Right atrium auricular region (tissue), 2 donors: ENCODE measurements around the gene TSPAN7. TPM values are rescaled to one million over a fixed set of nuclear protein-coding genes. Genes with fewer than 3 reads are reported as not detected.

Experiments
- DNase-seq: peaks from one replicate; pipeline ENCODE4 v3.0.0-alpha.2; 2019; ENCODE audit warnings: low spot score
- H3K27ac ChIP-seq, 2 donors: fragments of 200-600 bp; sonication (generic); 1 replicate in 1 of 2; 2 replicates in 1 of 2; pipeline ENCODE4 v1.5.1; 2016 to 2019
- H3K27me3 ChIP-seq, 2 donors: fragments of 200-600 bp; sonication (generic); one replicate each; pipeline versions ENCODE4 v1.5.1 to v1.6.0; 2017 to 2019
- H3K36me3 ChIP-seq: fragments of 200-600 bp; sonication (generic); one replicate; pipeline ENCODE4 v1.5.1; 2016
- H3K4me1 ChIP-seq, 2 donors: fragments of 200-600 bp; sonication (generic); one replicate each; pipeline versions ENCODE4 v1.5.1 to v1.6.0; 2017 to 2019
- H3K4me3 ChIP-seq, 2 donors: fragments of 200-600 bp; sonication (generic); 1 replicate in 1 of 2; 2 replicates in 1 of 2; pipeline ENCODE4 v1.5.1; 2017 to 2019; ENCODE audit warnings: mild to moderate bottlenecking in 1 of 2, moderate library complexity in 1 of 2
- H3K9me3 ChIP-seq, 2 donors: fragments of 200-600 bp; sonication (generic); one replicate each; pipeline ENCODE4 v1.5.1; 2019
- total RNA-seq, 2 donors: library from RNA; depleted of rRNA; stranded (reverse); fragments of >200 nt; gene quantifications; one replicate each; pipeline ENCODE4 v1.1.0, GENCODE V29; 2016
- TF ChIP-seq, protein P1 (sequence below), 2 donors: fragments of 200-600 bp; sonication (generic); IDR thresholded peaks; one replicate each; pipeline ENCODE4 v1.5.1; 2019; ENCODE audit warnings: antibody characterized with exemption in 2 of 2

Gene TSPAN7
- total RNA-seq, 2 donors from 2014 or later = 100 to 134 TPM

DNA sequence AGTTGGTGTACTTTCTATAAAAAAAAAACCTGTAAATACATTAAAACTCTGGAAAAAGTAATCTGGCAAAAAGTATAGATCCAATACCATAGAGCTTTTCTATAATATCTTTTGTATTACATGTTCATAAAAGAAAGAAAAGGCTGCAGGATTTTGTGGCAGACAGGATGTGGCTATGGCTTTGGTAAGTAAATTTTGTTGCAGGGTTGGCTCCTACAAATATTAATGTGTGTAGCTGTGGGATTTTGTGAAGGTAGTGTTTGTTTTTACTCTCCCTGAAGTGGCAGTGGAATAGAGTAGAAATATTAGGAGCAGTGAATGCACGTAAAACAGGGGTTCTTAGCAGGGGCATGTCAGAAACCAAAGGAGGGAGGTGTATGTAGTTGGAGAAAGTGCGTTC lies 84.8 kb downstream of the TSPAN7 start:
- Histone ChIP-seq H3K4me3 (no peak overlapping the region), H3K36me3 (no peaks in the 10 kb centered on the region), H3K9me3 (no peaks in the 10 kb centered on the region), H3K27ac (no peak overlapping the region), H3K4me1 (no peaks in the 10 kb centered on the region), H3K27me3 (no peaks in the 10 kb centered on the region)
- TF ChIP-seq, protein P1, sequence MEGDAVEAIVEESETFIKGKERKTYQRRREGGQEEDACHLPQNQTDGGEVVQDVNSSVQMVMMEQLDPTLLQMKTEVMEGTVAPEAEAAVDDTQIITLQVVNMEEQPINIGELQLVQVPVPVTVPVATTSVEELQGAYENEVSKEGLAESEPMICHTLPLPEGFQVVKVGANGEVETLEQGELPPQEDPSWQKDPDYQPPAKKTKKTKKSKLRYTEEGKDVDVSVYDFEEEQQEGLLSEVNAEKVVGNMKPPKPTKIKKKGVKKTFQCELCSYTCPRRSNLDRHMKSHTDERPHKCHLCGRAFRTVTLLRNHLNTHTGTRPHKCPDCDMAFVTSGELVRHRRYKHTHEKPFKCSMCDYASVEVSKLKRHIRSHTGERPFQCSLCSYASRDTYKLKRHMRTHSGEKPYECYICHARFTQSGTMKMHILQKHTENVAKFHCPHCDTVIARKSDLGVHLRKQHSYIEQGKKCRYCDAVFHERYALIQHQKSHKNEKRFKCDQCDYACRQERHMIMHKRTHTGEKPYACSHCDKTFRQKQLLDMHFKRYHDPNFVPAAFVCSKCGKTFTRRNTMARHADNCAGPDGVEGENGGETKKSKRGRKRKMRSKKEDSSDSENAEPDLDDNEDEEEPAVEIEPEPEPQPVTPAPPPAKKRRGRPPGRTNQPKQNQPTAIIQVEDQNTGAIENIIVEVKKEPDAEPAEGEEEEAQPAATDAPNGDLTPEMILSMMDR (IDR thresholded peaks at IDR 0.05) = no peak
- DNase-seq = no peak

DNA sequence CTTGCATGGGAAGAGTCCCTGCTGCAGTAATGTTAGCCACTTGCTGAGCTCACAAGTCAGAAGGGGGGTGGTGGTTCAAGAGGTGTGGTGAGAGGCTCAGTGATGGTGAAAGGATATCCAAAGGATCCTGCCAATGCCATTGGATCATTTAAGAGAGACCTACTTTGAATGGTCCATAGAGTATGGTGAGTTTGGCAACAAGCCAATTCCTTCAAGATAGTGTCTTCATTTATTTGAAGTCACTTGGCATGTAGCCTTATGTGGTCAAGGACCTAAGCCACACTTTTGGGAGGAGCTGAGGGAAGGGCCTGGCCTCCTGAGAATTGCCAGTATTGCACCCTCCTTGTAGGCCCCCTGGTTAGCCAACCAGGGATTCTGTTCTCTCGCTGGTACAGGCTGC lies 87.9 kb downstream of the TSPAN7 start:
- no peaks in the 10 kb centered on the region for H3K4me1 ChIP-seq
- H3K27me3 ChIP-seq = no peaks in the 10 kb centered on the region
- H3K36me3 ChIP-seq = no peaks in the 10 kb centered on the region
- H3K9me3 ChIP-seq = no peaks in the 10 kb centered on the region
- TF ChIP-seq, protein P1 (IDR thresholded peaks at IDR 0.05) = no peak
- no peak overlapping the region for H3K4me3 ChIP-seq
- no peak for DNase-seq
- H3K27ac ChIP-seq = no peak overlapping the region

DNA sequence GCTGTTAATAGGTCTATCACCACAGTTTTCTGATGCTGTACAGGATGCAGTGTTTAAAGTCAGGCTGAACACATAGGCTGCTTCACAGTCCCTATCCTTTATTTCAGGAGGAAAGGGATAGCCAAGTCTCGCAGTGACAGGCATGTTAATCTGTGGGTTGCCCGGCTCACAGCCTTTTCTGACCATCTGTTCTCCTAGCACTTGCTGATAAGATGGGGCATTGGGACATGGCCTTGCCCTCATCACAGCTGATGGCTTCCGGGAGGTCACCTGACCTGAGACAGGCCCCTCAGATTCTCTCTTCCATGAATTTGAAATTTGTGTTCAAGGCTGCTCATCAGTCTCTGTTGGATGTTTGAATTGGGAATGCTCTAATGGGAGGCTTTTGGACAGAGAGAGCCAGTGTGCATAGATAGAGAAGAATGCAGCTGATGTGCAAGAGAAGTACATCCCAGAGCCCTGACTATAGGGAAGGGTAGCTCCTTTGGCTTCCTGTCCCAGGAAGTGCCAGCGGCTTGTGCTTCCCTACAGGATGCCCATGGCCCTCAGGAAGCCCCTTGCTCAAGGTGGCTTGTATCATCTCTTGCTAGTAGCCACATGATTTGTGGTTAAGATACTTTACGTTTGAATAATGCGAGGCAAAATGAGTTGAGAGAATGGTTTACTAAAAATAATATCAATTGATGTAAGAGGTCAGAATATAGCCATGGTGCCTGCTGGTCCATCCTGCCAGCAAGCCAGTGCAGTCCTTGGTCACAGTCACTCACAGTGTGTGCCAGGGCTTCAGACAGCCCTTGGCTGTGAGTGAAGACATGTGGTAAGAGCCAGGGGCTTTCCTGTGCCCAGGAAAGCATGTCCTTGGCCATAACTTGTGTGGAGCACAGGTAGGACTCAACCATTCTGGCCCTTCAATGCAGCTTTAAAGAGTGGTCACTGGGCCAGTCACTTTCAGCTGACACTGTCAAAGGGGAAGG lies 88.6 kb downstream of the TSPAN7 start:
- H3K27me3 ChIP-seq = no peaks in the 10 kb centered on the region
- H3K36me3 ChIP-seq = no peaks in the 10 kb centered on the region
- TF ChIP-seq, protein P1 (IDR thresholded peaks at IDR 0.05) = no peak
- H3K4me1 ChIP-seq = no peaks in the 10 kb centered on the region
- H3K27ac ChIP-seq = peak overlapping the region; percentile 27 to 32
- H3K9me3 ChIP-seq = no peaks in the 10 kb centered on the region
- no peak for DNase-seq
- no peak overlapping the region for H3K4me3 ChIP-seq

DNA sequence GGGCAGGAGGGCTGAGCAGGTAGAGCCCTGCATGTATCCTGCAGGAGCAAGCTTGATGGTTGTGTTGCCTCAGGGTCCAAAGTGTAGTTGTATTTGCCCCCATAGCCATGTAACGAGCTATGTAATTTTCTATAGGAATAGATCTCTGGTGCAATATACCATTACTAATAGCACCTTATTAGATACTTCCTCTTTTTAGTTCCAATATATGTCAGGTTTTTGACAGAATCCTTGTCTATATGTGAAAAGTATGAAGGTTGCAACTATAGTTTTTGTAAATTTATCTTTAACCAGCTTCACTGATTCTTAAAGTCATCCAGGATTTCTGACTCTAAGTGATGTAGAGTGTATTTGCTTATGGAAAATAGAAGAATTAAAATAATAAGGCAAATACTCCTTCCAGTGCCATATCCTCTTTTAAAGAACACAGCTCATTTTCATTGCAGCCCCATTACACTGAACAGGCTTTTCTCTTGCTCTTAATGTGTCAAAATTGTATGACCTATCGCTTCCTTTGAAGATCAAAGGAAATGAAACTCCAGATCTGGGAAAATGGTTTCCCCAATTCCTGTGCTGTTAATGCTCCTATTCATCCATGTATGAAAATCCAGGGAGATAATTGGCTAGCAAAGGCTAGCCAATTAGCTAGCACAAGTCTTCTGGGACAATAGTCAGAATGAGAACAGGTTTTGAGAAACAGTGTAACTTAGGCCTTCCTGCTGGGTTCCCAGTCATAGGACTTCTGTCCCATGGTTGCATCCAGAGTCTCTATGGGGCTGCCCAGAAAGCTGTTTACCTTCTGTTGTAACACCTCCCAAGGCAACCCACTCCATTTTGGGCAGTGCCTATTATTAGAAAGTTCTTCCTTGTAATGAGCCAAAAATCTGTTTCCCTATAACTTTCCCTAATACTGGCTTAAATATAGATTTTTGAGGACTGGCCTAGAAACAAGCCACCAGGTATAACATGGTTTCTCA lies 90.6 kb downstream of the TSPAN7 start:
- H3K4me1 ChIP-seq = no peaks in the 10 kb centered on the region
- H3K9me3 ChIP-seq = no peaks in the 10 kb centered on the region
- H3K4me3 ChIP-seq = no peak overlapping the region
- no peaks in the 10 kb centered on the region for H3K36me3 ChIP-seq
- TF ChIP-seq, protein P1 (IDR thresholded peaks at IDR 0.05) = no peak
- H3K27ac ChIP-seq = peak overlapping the region; percentile 40 to 67
- DNase-seq = no peak
- H3K27me3 ChIP-seq = no peaks in the 10 kb centered on the region

DNA sequence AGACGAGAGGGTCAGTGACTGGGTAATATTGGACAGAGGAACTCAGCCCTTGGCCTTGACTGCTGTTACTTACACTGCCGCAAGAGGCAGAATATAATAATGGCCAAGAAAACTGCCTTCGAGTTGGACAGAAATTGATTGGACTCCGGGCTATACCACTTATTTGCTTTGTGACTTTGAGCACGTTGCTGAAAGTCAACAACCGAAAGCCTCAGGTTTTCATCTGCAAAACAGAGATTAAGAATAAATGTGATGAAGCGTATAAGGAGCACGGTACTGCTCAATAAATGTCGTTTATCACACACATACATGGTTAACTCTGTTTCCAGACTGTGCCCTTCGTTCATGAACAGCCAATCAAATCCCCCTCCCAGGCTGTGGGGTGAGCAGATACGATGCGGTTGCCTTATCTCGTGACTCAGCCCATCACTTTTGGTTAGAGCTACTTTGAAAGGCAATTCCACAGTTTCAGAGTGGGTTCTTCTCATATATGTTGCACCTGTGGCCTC lies 91.6 kb downstream of the TSPAN7 start:
- TF ChIP-seq, protein P1 (IDR thresholded peaks at IDR 0.05) = no peak
- Histone ChIP-seq H3K27me3 (no peaks in the 10 kb centered on the region), H3K9me3 (no peaks in the 10 kb centered on the region), H3K36me3 (no peaks in the 10 kb centered on the region), H3K4me1 (no peaks in the 10 kb centered on the region), H3K4me3 (no peak overlapping the region), H3K27ac (no peak overlapping the region)
- no peak for DNase-seq
